Astrocyte of the hippocampus (primary cell): ENCODE measurements around the gene KCNS1.

ENCODE experiments used
- DNase-seq: peaks from one replicate; pipeline ENCODE4 v3.0.0; 2011; ENCODE audit warnings: low read depth, low spot score

Gene KCNS1

GRCh38 chr20:45109634-45110033, 8.7 kb upstream of the KCNS1 start:
- DNase-seq = no peak

DNA sequence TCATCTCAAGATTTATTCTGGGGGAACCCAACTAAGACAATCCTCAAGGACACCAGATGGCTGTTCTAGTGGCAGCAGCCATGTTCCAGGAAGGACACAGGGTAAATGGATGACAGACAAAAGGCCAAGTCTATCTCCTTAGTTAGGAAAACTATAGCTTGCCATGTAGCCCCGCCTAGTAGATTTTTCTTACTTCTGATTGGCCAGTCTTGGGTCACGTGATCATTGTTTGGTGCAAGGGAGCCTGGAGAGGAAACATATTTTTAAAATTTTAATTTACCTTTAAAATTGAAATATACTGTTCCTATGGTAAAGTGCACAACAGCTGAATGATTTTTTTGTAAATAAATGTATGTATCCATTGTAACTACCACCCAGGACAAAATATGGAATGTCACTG, 4.4 kb upstream of the KCNS1 start:
- no peak for DNase-seq

DNA sequence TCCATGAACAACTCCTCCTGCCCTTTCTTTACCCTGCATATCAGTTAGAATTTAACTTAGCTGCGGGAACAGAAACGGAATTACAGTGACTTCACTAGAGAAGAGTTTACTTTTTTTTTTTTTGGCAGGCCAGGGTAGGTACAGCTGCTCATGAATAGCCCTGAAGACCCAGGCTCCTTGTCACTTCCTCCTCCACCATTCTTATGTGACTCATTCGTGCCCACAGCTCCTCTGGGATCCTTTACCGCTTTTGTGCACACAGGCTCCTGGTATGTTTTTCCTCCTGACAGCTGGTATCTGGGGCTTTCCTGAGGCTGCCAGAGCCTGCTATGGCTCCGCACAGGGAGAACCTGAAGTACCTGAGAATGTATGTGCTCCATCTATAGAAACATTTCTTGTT, 3.9 kb upstream of the KCNS1 start:
- DNase-seq = peak; percentile 89

DNA sequence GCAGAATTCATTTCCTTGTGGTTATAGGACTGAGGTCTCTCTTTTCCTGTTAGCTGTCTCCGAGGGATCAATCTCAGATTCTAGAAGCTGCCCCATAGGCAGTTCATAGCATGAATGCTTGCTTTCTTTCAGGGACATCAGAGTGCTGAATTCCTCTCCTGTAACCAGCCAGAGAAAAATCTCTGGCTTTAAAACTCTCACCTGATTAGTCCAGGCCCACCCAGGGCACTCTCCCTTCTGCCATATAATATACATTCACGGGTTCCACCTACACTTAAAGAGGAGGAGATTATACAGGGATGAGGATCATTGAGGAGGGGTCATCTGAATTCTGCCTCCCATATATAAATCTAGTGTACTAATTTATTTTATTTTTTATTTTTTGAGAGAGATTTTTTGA, 2.1 kb upstream of the KCNS1 start:
- DNase-seq = no peak

DNA sequence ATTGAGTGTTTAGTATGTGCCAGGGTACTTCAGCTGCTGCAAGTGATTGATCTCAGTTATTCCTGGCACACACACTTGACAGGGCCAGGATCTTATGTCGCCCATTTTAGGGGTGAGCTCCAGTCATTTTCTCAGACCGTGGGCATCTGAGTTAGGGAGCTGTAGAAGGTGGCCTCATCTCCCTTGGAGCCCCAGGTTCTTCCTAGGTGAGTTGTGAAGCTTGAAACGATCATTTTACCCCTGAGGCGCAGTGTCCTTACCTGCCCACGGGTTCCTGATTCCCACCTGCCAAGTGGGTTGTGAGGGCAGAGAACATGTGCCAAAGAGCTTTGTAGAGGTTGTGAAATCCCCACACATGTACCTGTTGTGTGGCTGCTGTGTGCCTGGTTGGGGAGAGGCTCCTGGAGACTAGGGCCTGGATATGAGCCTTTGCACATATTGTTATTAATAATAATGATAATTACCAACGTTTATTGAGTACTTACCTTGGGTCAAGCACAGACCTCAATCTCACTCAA, 465 bp upstream of the KCNS1 start:
- DNase-seq = no peak

GRCh38 chr20:45098103-45098773, 2.7 kb downstream of the KCNS1 start:
- DNase-seq = peak; percentile 57

DNA sequence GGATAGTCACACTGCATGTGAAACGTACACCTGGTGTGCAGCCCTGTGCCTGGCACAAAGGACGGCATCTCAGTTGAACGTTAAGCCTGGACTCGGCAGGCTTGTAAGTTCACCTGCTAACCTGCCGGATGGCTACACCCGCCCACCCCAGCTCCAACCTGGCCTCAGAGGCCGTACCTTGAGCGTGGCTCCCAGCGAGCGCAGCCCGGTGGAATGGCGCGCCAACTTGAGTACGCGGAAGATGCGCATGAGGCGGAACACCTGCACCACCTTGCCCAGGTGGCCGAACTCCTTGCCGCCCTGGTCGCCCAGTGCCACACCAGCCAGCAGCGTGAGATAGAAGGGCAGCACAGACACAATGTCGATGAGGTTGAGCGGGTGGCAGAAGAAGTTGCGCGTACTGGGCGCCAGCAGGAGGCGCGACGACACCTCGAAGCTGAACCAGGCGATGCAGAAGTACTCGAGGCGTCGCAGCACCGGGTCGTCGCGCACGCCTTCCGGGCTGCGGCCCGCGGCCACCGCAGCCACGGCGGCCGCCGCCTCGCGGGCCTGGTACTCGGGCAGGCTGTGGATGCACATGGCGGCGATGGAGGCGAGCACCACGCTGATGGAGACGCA, 3.3 kb downstream of the KCNS1 start:
- DNase-seq = peak; percentile 66

GRCh38 chr20:45096781-45097180, 4.1 kb downstream of the KCNS1 start:
- no peak for DNase-seq

DNA sequence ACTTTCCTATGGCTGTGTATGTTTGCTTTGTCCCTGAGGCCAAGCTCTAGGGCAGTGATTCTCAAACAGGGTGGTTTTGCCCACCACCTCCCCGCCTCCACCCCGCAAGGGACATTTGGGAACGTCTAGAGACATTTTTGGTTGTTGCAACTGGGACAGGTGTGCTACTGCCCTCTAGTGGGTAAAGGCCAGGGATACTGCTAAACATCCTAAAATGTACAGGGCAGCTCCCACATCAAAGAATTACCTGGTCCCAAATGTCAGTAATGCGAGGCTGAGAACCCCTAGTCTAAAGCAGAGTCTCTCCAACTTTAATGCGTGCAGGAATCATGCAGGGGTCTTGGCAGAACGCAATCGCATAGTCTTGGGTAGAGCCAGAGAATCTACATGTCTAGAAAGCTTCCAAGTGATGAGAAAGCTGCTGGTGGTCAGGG, 5.1 kb downstream of the KCNS1 start:
- peak; percentile 79 for DNase-seq

DNA sequence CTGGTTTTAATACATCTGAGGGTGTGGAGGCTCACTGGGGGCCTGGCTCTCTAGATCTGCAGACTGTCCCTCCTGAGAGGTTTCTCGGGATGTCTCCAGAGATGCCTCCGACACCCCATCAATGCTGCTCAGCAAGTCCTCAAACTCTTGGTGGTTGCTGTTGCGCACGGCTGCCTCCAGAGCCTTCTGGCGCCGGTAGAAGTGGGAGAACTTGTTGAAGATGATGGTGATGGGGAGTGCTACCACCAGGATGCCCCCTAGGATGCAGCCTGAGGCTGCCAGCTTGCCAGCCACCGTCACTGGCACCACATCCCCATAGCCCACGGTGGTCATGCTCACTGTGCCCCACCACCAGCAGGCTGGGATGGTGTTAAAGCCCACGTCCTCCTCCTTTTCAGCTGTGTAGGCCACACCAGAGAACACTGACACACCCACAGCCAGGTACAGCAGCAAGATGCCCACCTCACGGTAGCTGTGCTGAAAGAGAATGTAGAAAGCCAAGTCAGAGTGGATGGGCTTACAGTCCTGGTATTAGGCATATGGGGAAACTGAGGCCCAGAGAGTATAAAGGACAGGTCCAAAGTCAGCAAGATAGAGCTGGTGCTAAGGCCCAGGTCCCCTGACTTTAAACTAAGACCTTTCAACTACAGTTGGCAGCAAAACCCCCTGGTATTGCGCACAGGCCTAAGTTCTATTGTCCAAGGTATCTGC, 5.9 kb downstream of the KCNS1 start:
- DNase-seq = no peak

GRCh38 chr20:45094201-45094600, 6.7 kb downstream of the KCNS1 start:
- DNase-seq = no peak

- no peak for DNase-seq
These were observed 8.0 kb downstream of the KCNS1 start for GRCh38 chr20:45092898-45093297.

GRCh38 chr20:45091366-45091765, 9.6 kb downstream of the KCNS1 start:
- DNase-seq = no peak

GRCh38 chr20:45090481-45090880, 10.4 kb downstream of the KCNS1 start:
- no peak for DNase-seq

- DNase-seq = peak; percentile 65
These were observed 12.7 kb downstream of the KCNS1 start for GRCh38 chr20:45088247-45088646.

DNA sequence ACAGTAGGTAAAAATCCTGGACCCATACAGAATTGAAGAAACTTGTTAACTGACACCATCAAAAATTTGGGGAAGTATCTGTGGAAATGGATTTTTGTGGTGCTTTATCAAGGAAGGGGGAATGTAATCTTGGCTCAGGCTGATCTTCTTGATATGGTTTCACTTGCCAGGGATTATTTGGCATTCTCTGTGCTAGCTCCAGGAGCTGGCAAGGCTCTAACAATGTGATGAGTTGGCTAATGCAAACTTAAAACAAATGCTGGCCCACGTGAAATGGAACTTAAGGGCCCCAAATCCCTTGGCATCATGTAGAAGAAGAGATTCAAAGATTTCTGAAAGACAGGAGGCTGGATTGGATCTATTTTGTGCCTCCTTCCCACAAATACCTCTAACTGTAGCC, 13.1 kb downstream of the KCNS1 start:
- peak; percentile 52 for DNase-seq

- DNase-seq = no peak
These were observed 13.7 kb downstream of the KCNS1 start for GRCh38 chr20:45087097-45087790.

GRCh38 chr20:45085867-45086266, 15.1 kb downstream of the KCNS1 start:
- DNase-seq = no peak

DNA sequence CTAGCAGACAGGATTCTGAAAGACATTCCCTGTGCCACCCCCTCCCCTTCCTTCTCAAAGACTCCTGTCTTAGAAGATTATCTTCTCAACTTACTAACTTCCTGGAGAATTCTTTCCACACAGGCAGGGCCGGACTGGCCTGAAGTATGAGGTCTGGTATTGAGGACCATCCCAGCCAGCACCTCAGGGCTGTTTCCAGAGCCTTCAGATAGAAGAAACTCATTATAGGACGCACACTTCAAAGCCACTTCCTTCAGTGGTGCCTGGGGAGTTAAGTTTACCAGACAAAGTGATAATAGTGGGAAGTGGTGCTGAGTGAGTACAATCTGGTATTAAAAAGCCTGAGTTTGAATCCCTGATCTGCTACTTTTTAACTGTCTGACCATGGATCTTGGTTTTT, 15.6 kb downstream of the KCNS1 start:
- DNase-seq = no peak

- DNase-seq = no peak
These were observed 17.8 kb downstream of the KCNS1 start for GRCh38 chr20:45083127-45083526.

DNA sequence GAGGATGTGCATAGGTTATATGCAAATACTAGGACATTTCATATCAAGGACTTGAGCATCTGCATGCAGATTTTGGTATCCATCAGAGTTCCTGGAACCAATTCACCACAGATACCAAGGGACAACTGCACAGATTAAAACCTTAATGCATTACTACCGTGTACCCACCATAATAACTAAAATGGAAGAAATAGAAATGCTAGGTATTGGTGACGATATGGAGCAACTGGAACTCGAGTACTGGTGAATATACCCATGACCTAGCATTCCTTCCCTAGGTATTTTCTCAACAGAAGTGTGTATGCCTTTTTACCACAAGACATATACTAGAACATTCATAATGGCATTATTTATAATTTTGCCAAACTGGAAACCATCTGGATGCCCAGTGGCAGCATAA, 18.5 kb downstream of the KCNS1 start:
- no peak for DNase-seq
